ENCODE measurements around the gene KRAS. TPM values are rescaled to one million over a fixed set of nuclear protein-coding genes. Genes with fewer than 3 reads are reported as not detected.

The KRAS gene
- total RNA-seq, 2 experiments from 2014 or later, result 8.6 to 39.1 TPM

DNA sequence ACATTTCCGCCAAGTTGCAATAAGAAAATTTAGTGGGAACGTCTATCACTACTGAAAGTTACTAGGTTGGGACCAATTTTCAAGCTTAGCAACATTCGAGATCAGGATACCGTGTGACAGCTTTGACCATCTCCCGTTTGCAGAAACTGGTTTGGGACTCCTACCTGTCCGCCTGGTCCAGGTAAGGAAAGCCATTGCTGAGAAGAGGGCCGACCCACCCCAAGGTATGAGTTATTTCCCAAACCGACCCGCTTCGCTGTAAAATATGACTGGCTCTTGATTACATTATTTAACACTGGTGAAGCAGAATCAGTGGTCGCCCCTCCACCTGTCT, 56.0 kb downstream of the KRAS start:
- no peaks in the 10 kb centered on the region for H3K9me2 ChIP-seq (ENCODE audit: insufficient read depth, low read length)
- TF ChIP-seq EZH2phosphoT487 (IDR thresholded peaks at IDR 0.05; ENCODE audit: borderline replicate concordance, low read depth, low read length), result no peak
- TF ChIP-seq, protein P1, sequence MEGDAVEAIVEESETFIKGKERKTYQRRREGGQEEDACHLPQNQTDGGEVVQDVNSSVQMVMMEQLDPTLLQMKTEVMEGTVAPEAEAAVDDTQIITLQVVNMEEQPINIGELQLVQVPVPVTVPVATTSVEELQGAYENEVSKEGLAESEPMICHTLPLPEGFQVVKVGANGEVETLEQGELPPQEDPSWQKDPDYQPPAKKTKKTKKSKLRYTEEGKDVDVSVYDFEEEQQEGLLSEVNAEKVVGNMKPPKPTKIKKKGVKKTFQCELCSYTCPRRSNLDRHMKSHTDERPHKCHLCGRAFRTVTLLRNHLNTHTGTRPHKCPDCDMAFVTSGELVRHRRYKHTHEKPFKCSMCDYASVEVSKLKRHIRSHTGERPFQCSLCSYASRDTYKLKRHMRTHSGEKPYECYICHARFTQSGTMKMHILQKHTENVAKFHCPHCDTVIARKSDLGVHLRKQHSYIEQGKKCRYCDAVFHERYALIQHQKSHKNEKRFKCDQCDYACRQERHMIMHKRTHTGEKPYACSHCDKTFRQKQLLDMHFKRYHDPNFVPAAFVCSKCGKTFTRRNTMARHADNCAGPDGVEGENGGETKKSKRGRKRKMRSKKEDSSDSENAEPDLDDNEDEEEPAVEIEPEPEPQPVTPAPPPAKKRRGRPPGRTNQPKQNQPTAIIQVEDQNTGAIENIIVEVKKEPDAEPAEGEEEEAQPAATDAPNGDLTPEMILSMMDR (conservative IDR thresholded peaks at IDR 0.05; ENCODE audit: low read length), result no peak
- H3K4me1 ChIP-seq (ENCODE audit: insufficient read depth, low read length, poor library complexity, severe bottlenecking), result peaks cover 15% of the 10 kb centered on the region
- peak overlapping the region; percentile 77 for H3K4me3 ChIP-seq (ENCODE audit: low read depth, low read length, poor library complexity, severe bottlenecking)
- POLR2A ChIA-PET, result interaction anchor here (0.8 to 2.2 kb wide), 7 partner anchors 10 to 58 kb away, joined by 3 to 5 read pairs (median 3); no protein-coding TSS in a partner anchor
- BruUV-seq (replicated peaks), result no TSS peak
- no peak overlapping the region for H3K27ac ChIP-seq (ENCODE audit: low read depth, low read length, poor library complexity, severe bottlenecking)
- CTCF ChIA-PET (ENCODE audit: unreplicated experiment), result interaction anchor here (0.7 kb wide), 1 partner anchor 46 kb away, joined by 3 read pairs; no protein-coding TSS in a partner anchor
- intact Hi-C loops (cut with micrococcal nuclease; ENCODE audit: unreplicated experiment), result no loop called here
- no peaks in the 10 kb centered on the region for H4K20me1 ChIP-seq (ENCODE audit: insufficient read depth, low read length)
- peak overlapping the region; percentile 81; the same call in 1 of the 2 replicates for H2AFZ ChIP-seq (ENCODE audit: low read length)
- H3K79me2 ChIP-seq (ENCODE audit: insufficient read depth, low read depth, low read length), result no peaks in the 10 kb centered on the region
- no peak for DNase-seq (ENCODE audit: low spot score)
- H3K36me3 ChIP-seq (ENCODE audit: insufficient read depth, low read length), result no peaks in the 10 kb centered on the region
- H3K9me3 ChIP-seq (ENCODE audit: low read length), result no peaks in the 10 kb centered on the region
- peak overlapping the region; percentile 81 for H3K4me2 ChIP-seq (ENCODE audit: low read length)

DNA sequence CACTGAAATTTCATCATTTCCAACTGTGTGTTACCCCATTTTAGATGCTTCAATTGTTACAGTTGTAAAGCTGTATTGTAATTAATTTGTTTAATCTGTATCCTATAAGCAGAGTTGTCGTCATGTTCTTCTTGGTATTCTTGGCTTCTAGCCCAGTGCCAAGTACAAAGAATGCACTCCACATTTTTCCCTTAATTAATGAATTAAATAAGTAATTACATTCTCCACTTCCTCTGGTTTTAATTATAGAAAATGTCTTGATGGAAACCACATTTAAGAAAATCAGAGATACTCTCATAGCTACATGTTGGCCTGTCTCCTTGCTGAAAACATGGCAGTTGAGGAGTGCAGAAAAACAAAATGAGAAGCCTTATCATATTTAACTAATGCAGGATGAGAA, 56.5 kb downstream of the KRAS start:
- H3K4me2 ChIP-seq (ENCODE audit: low read length), result peak overlapping the region; percentile 81
- CTCF ChIA-PET (ENCODE audit: unreplicated experiment), result no interaction called here
- TF ChIP-seq, protein P1 (conservative IDR thresholded peaks at IDR 0.05; ENCODE audit: low read length), result no peak
- TF ChIP-seq EZH2phosphoT487 (IDR thresholded peaks at IDR 0.05; ENCODE audit: borderline replicate concordance, low read depth, low read length), result no peak
- H4K20me1 ChIP-seq (ENCODE audit: insufficient read depth, low read length), result no peaks in the 10 kb centered on the region
- POLR2A ChIA-PET, result interaction anchor here (0.8 to 2.2 kb wide), 7 partner anchors 9 to 59 kb away, joined by 3 to 5 read pairs (median 3); no protein-coding TSS in a partner anchor
- no peaks in the 10 kb centered on the region for H3K36me3 ChIP-seq (ENCODE audit: insufficient read depth, low read length)
- H3K9me3 ChIP-seq (ENCODE audit: low read length), result no peaks in the 10 kb centered on the region
- H3K9me2 ChIP-seq (ENCODE audit: insufficient read depth, low read length), result no peaks in the 10 kb centered on the region
- no peak for DNase-seq (ENCODE audit: low spot score)
- intact Hi-C loops (cut with micrococcal nuclease; ENCODE audit: unreplicated experiment), result no loop called here
- no TSS peak for BruUV-seq (replicated peaks)
- peak overlapping the region; percentile 81; the same call in 1 of the 2 replicates for H2AFZ ChIP-seq (ENCODE audit: low read length)
- peak overlapping the region; percentile 77 for H3K4me3 ChIP-seq (ENCODE audit: low read depth, low read length, poor library complexity, severe bottlenecking)
- no peak overlapping the region for H3K27ac ChIP-seq (ENCODE audit: low read depth, low read length, poor library complexity, severe bottlenecking)
- no peaks in the 10 kb centered on the region for H3K79me2 ChIP-seq (ENCODE audit: insufficient read depth, low read depth, low read length)
- H3K4me1 ChIP-seq (ENCODE audit: insufficient read depth, low read length, poor library complexity, severe bottlenecking), result peaks cover 15% of the 10 kb centered on the region

DNA sequence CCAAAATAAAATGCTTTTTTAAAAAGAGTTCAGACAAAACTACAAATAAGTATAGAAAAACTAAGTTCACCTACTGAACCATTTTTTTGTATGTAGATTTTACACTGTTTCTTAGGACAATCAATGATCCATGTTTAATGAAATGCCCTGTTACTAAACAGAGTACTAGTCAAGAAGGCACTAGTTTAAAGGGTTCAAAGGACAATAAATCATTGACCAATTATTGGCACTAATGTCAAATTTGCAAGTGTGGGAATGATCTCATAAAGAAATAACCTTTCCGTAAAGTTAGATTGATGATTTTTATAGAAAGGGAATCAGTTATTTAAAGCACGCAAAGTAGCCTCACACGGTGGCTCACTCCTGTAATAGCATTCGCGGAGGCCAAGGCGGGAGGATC, 59.9 kb downstream of the KRAS start:
- BruUV-seq (replicated peaks), result no TSS peak

More for the DNA sequence above, 59.9 kb downstream of the KRAS start:
- no peaks in the 10 kb centered on the region for H3K36me3 ChIP-seq (ENCODE audit: insufficient read depth, low read length)
- POLR2A ChIA-PET, result interaction anchor here (0.6 kb wide), 1 partner anchor 224 kb away, joined by 6 read pairs; no protein-coding TSS in a partner anchor
- TF ChIP-seq EZH2phosphoT487 (IDR thresholded peaks at IDR 0.05; ENCODE audit: borderline replicate concordance, low read depth, low read length), result no peak
- TF ChIP-seq, protein P1 (conservative IDR thresholded peaks at IDR 0.05; ENCODE audit: low read length), result no peak
- no peaks in the 10 kb centered on the region for H4K20me1 ChIP-seq (ENCODE audit: insufficient read depth, low read length)
- H3K4me1 ChIP-seq (ENCODE audit: insufficient read depth, low read length, poor library complexity, severe bottlenecking), result peaks cover 7% of the 10 kb centered on the region
- no peak overlapping the region for H3K4me2 ChIP-seq (ENCODE audit: low read length)
- no peaks in the 10 kb centered on the region for H3K9me2 ChIP-seq (ENCODE audit: insufficient read depth, low read length)
- intact Hi-C loops (cut with micrococcal nuclease; ENCODE audit: unreplicated experiment), result no loop called here
- H3K79me2 ChIP-seq (ENCODE audit: insufficient read depth, low read depth, low read length), result no peaks in the 10 kb centered on the region
- H3K9me3 ChIP-seq (ENCODE audit: low read length), result no peaks in the 10 kb centered on the region
- DNase-seq (ENCODE audit: low spot score), result no peak
- CTCF ChIA-PET (ENCODE audit: unreplicated experiment), result no interaction called here
- H2AFZ ChIP-seq (ENCODE audit: low read length), result no peak overlapping the region
- H3K4me3 ChIP-seq (ENCODE audit: low read depth, low read length, poor library complexity, severe bottlenecking), result no peak overlapping the region
- H3K27ac ChIP-seq (ENCODE audit: low read depth, low read length, poor library complexity, severe bottlenecking), result no peak overlapping the region

All from OCI-LY7 (cell line).